GM23338 (cell line): ENCODE data around the gene HLA-F. TPM values are rescaled to one million over a fixed set of nuclear protein-coding genes. Genes with fewer than 3 reads are reported as not detected.

Source experiments
- ATAC-seq: fragments of 200-7000 bp; cut with Tn5 transposase; 3 replicates; pipeline ENCODE4 v1.9.1; 2020
- DNase-seq: peaks from one replicate; pipeline ENCODE4 v3.0.0-alpha.2; 2015; ENCODE audit warnings: low spot score
- H2AFZ ChIP-seq: fragments of 200-600 bp; sonication (generic); 2 replicates; pipeline ENCODE4 v1.8.0; 2016; ENCODE audit warnings: antibody characterized with exemption, mild to moderate bottlenecking, moderate library complexity
- H3F3A ChIP-seq: fragments of 200-600 bp; sonication (generic); replicated peaks from 2 replicates; pipeline ENCODE4 v1.8.0; 2017; ENCODE audit warnings: antibody characterized with exemption, mixed run types, low read depth
- H3K27ac ChIP-seq: fragments of 200-600 bp; sonication (generic); 2 replicates; pipeline ENCODE4 v1.6.1; 2016; ENCODE audit warnings: low read depth
- H3K27me3 ChIP-seq: fragments of 200-600 bp; sonication (generic); 2 replicates; pipeline ENCODE4 v1.8.0; 2016; ENCODE audit warnings: mild to moderate bottlenecking, mixed run types, moderate library complexity; ENCODE audit not compliant: insufficient read depth
- H3K36me3 ChIP-seq: fragments of 200-600 bp; sonication (generic); 2 replicates; pipeline ENCODE4 v1.8.0; 2016; ENCODE audit warnings: mild to moderate bottlenecking; ENCODE audit not compliant: insufficient read depth
- H3K4me1 ChIP-seq: fragments of 200-600 bp; sonication (generic); 2 replicates; pipeline ENCODE4 v1.8.0; 2016; ENCODE audit warnings: mild to moderate bottlenecking, moderate library complexity; ENCODE audit not compliant: insufficient read depth
- H3K4me2 ChIP-seq: fragments of 200-600 bp; sonication (generic); 2 replicates; pipeline ENCODE4 v1.7.1; 2017; ENCODE audit warnings: mixed run types
- H3K4me3 ChIP-seq: fragments of 200-600 bp; sonication (generic); 2 replicates; pipeline ENCODE4 v1.6.1; 2016; ENCODE audit warnings: mixed run types
- H3K79me2 ChIP-seq: fragments of 200-600 bp; sonication (generic); replicated peaks from 2 replicates; pipeline ENCODE4 v1.8.0; 2017; ENCODE audit warnings: mild to moderate bottlenecking; ENCODE audit not compliant: insufficient read depth
- H3K9me2 ChIP-seq: fragments of 200-600 bp; sonication (generic); 2 replicates; pipeline ENCODE4 v1.8.0; 2017; ENCODE audit not compliant: insufficient read depth
- H4K20me1 ChIP-seq: fragments of 200-600 bp; sonication (generic); replicated peaks from 2 replicates; pipeline ENCODE4 v1.8.0; 2017; ENCODE audit warnings: mild to moderate bottlenecking; ENCODE audit not compliant: insufficient read depth
- H3K27ac Mint-ChIP-seq: 2 replicates; pipeline ENCODE4 v1.8.0; 2020; ENCODE audit warnings: inconsistent platforms, mild to moderate bottlenecking, moderate library complexity, mixed read lengths
- H3K27me3 Mint-ChIP-seq: 3 replicates; pipeline ENCODE4 v1.8.0; 2022; ENCODE audit warnings: low read depth, mild to moderate bottlenecking, moderate library complexity, mixed read lengths, inconsistent platforms; ENCODE audit not compliant: insufficient read depth, poor library complexity
- H3K36me3 Mint-ChIP-seq: 3 replicates; pipeline ENCODE4 v1.8.0; 2021; ENCODE audit warnings: low read depth, mild to moderate bottlenecking, inconsistent platforms, moderate library complexity, mixed read lengths
- H3K4me1 Mint-ChIP-seq: 3 replicates; pipeline ENCODE4 v1.8.0; 2020; ENCODE audit warnings: mild to moderate bottlenecking, inconsistent platforms, mixed read lengths
- H3K4me3 Mint-ChIP-seq: 3 replicates; pipeline ENCODE4 v1.8.0; 2021; ENCODE audit warnings: moderate library complexity, mild to moderate bottlenecking, inconsistent platforms, mixed read lengths
- H3K9me3 Mint-ChIP-seq: 3 replicates; pipeline ENCODE4 v1.8.0; 2020; ENCODE audit warnings: moderate library complexity, mild to moderate bottlenecking, inconsistent platforms, mixed read lengths
- ETS1 ChIP-seq: IDR thresholded peaks from 2 replicates; pipeline ENCODE4 v1.6.1; 2016; ENCODE audit warnings: antibody characterized with exemption
- EZH2 ChIP-seq: fragments of 200-600 bp; sonication (generic); IDR thresholded peaks from one replicate; pipeline ENCODE4 v1.8.0; 2017; ENCODE audit warnings: antibody characterized with exemption, mild to moderate bottlenecking, low read depth; ENCODE audit not compliant: unreplicated experiment
- NANOG ChIP-seq: IDR thresholded peaks from 2 replicates; pipeline ENCODE4 v1.6.1; 2016; ENCODE audit warnings: antibody characterized with exemption, borderline replicate concordance
- ZNF114 ChIP-seq: fragments of 250-450 bp; sonication (Bioruptor Pico); IDR thresholded peaks from 2 replicates; pipeline ENCODE4 v1.5.0; 2020; ENCODE audit warnings: mild to moderate bottlenecking, moderate library complexity
- polyA plus RNA-seq: library from polyadenylated mRNA; unstranded; fragments of >200 nt; fragmentation: Nextera tagmentation; extraction: Ambion mirVana; gene quantifications from 2 replicates; pipeline ENCODE4 v1.2.1, GENCODE V29; 2016
- total RNA-seq: library from RNA; depleted of rRNA; stranded (reverse); fragments of >200 nt; shearing (Covaris generic); gene quantifications from 2 replicates; pipeline ENCODE4 v1.2.3, GENCODE V29; 2014
- TF ChIP-seq, protein P1 (sequence below): fragments of 250-450 bp; sonication (Bioruptor Pico); IDR thresholded peaks from 2 replicates; pipeline ENCODE4 v1.5.0; 2020; ENCODE audit warnings: mild to moderate bottlenecking, moderate library complexity

HLA-F gene
- total and polyA plus RNA-seq, 2 experiments from 2014 or later: 4.4 to 10.4 TPM

DNA sequence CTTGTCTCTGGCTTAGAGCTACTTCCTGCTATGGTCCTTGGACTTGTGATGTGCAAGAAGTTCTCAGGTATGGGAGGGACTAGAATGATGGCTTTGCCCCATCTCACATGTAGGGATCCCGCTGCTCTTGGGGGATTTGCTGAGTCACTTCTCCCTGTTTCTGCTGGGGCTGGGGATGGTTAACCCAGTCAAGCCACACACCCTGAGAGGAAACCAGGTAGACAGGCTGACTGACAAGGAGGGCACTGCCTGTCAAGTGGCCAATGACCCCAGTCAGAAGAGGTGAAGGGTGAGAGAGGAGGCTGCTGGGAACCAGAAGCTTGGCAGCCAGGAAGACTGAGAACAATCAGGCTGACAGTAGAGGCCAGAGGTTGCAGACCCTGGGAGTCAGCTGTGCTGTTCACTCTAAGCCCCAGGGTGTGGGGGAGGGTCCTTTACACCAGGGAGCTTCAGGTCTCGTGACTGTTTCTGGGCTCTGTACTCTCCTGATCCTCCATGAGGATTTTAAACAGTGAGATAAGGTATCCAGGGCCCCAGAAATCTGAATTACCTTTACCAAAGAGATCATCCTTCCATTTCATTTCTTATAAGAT, 34.6 kb downstream of the HLA-F start:
- Histone ChIP-seq H3K9me2 (peaks cover 12% of the 10 kb centered on the region), H3K27ac (peak overlapping the region; percentile 92), H3K79me2 (no peaks in the 10 kb centered on the region), H2AFZ (no peak overlapping the region), H3K27me3 (peaks cover 18% of the 10 kb centered on the region), H3K4me2 (peak overlapping the region; percentile 67), H3K4me3 (no peak overlapping the region), H3K36me3 (no peaks in the 10 kb centered on the region), H3F3A (0 out of 2 replicates have a peak, but pooled peaks cover 3% of the 10 kb centered on the region), H4K20me1 (no peaks in the 10 kb centered on the region), H3K4me1 (peaks cover 53% of the 10 kb centered on the region)
- DNase-seq: peak; percentile 35
- Mint-ChIP-seq H3K36me3 (no peaks in the 10 kb centered on the region; the same call in 2 of the 3 replicates), H3K9me3 (peaks cover 3% of the 10 kb centered on the region; the same call in 2 of the 3 replicates), H3K4me3 (no peak overlapping the region; the same call in 2 of the 3 replicates), H3K4me1 (peaks cover 59% of the 10 kb centered on the region), H3K27me3 (peaks cover 35% of the 10 kb centered on the region), H3K27ac (no peak overlapping the region)
- TF ChIP-seq EZH2 (no peak), NANOG (no peak), ETS1 (no peak), ZNF114 (no peak)
- TF ChIP-seq, protein P1, sequence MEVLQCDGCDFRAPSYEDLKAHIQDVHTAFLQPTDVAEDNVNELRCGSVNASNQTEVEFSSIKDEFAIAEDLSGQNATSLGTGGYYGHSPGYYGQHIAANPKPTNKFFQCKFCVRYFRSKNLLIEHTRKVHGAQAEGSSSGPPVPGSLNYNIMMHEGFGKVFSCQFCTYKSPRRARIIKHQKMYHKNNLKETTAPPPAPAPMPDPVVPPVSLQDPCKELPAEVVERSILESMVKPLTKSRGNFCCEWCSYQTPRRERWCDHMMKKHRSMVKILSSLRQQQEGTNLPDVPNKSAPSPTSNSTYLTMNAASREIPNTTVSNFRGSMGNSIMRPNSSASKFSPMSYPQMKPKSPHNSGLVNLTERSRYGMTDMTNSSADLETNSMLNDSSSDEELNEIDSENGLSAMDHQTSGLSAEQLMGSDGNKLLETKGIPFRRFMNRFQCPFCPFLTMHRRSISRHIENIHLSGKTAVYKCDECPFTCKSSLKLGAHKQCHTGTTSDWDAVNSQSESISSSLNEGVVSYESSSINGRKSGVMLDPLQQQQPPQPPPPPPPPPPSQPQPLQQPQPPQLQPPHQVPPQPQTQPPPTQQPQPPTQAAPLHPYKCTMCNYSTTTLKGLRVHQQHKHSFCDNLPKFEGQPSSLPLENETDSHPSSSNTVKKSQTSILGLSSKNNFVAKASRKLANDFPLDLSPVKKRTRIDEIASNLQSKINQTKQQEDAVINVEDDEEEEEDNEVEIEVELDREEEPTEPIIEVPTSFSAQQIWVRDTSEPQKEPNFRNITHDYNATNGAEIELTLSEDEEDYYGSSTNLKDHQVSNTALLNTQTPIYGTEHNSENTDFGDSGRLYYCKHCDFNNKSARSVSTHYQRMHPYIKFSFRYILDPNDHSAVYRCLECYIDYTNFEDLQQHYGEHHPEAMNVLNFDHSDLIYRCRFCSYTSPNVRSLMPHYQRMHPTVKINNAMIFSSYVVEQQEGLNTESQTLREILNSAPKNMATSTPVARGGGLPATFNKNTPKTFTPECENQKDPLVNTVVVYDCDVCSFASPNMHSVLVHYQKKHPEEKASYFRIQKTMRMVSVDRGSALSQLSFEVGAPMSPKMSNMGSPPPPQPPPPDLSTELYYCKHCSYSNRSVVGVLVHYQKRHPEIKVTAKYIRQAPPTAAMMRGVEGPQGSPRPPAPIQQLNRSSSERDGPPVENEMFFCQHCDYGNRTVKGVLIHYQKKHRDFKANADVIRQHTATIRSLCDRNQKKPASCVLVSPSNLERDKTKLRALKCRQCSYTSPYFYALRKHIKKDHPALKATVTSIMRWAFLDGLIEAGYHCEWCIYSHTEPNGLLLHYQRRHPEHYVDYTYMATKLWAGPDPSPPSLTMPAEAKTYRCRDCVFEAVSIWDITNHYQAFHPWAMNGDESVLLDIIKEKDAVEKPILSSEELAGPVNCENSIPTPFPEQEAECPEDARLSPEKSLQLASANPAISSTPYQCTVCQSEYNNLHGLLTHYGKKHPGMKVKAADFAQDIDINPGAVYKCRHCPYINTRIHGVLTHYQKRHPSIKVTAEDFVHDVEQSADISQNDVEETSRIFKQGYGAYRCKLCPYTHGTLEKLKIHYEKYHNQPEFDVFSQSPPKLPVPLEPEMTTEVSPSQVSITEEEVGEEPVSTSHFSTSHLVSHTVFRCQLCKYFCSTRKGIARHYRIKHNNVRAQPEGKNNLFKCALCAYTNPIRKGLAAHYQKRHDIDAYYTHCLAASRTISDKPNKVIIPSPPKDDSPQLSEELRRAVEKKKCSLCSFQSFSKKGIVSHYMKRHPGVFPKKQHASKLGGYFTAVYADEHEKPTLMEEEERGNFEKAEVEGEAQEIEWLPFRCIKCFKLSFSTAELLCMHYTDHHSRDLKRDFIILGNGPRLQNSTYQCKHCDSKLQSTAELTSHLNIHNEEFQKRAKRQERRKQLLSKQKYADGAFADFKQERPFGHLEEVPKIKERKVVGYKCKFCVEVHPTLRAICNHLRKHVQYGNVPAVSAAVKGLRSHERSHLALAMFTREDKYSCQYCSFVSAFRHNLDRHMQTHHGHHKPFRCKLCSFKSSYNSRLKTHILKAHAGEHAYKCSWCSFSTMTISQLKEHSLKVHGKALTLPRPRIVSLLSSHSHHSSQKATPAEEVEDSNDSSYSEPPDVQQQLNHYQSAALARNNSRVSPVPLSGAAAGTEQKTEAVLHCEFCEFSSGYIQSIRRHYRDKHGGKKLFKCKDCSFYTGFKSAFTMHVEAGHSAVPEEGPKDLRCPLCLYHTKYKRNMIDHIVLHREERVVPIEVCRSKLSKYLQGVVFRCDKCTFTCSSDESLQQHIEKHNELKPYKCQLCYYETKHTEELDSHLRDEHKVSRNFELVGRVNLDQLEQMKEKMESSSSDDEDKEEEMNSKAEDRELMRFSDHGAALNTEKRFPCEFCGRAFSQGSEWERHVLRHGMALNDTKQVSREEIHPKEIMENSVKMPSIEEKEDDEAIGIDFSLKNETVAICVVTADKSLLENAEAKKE: no peak
- ATAC-seq: no peak
